ENCODE results near the gene CCDC92.

DNA sequence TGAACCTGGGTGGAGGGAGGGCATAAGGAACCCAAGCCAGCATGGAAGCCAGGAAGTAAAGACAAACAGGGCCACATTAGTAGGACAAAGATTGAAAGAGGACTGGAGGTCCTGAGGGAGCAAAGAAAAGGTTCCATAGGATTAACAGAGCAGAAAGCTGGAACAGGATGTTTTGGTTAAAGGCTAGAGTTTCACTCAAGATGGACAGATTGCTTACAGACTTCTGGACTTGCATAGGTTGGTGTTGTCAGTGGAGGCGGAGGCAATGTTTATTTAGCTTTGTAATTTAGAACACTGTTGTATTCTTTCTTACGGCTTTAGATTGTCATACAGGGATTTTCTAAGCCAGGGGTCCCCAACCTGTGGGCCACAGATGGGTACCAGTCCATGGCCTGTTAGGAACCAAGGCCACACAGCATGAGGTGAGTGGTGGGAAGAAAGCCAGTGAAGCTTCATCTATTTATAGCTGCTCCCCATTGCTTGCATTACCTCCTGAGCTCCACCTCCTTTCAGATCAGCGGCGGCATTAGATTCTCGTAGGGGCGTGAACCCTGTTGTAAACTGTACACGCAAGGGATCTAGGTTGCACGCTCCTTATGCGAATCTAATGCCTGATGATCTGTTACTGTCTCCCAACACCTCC is 31.7 kb upstream of the CCDC92 start:
- TF ChIP-seq, protein P1, sequence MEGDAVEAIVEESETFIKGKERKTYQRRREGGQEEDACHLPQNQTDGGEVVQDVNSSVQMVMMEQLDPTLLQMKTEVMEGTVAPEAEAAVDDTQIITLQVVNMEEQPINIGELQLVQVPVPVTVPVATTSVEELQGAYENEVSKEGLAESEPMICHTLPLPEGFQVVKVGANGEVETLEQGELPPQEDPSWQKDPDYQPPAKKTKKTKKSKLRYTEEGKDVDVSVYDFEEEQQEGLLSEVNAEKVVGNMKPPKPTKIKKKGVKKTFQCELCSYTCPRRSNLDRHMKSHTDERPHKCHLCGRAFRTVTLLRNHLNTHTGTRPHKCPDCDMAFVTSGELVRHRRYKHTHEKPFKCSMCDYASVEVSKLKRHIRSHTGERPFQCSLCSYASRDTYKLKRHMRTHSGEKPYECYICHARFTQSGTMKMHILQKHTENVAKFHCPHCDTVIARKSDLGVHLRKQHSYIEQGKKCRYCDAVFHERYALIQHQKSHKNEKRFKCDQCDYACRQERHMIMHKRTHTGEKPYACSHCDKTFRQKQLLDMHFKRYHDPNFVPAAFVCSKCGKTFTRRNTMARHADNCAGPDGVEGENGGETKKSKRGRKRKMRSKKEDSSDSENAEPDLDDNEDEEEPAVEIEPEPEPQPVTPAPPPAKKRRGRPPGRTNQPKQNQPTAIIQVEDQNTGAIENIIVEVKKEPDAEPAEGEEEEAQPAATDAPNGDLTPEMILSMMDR (IDR thresholded peaks at IDR 0.05), result no peak
- TF ChIP-seq POLR2A (IDR thresholded peaks at IDR 0.05), result no peak

Measured in testis (tissue), 2 donors.